ENCODE data around the gene GTPBP3. TPM values are rescaled to one million over a fixed set of nuclear protein-coding genes. Genes with fewer than 3 reads are reported as not detected.
A peak's percentile ranks its signal among the peaks of the same experiment; 100 is the strongest.

GTPBP3 gene
- total and polyA plus RNA-seq, 9 of the 15 experiments (the other 6 are each of a cell fraction or from before 2014, with no cell fraction given): 4.9 to 124 (median 22.6) TPM

DNA sequence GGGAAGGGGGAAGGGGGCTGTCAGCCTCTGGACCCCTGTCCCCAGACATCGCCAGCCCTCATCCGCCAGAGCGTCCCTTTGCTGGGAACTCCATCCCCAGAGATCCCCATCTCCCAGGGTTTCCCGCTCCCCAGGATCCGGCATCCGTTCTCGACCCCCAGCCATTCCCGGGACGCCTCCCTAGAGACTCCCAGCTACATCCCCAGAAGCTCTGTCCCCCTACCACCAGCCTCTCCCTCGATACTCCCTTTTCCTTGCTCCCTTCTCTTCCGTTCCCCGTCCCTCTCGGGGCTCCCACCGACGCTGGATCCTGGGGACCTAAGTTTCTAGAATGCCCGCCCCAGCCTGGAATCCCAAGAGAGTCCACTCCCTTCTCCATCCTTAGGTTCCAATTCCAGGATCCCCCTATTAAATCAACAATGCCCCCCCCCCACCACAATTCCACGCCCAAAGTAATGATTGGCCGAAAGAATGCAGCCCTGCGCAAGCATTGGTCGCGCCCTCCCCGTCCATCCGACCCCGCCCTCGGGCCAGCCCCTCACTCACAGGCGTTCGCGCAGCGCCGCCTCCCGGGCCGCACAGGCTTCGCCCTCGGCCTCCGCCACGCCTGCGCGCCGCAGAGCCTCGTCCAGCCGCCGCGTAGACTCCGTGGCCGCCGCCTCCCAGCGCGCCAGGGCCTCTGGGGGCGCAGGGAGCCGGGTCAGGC lies 53.5 kb downstream of the GTPBP3 start (continued):
- TF ChIP-seq, protein P1, sequence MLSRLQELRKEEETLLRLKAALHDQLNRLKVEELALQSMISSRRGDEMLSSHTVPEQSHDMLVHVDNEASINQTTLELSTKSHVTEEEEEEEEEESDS (CRISPR knock-in tag; IDR thresholded peaks at IDR 0.05): no peak
- TF ChIP-seq, protein P2, sequence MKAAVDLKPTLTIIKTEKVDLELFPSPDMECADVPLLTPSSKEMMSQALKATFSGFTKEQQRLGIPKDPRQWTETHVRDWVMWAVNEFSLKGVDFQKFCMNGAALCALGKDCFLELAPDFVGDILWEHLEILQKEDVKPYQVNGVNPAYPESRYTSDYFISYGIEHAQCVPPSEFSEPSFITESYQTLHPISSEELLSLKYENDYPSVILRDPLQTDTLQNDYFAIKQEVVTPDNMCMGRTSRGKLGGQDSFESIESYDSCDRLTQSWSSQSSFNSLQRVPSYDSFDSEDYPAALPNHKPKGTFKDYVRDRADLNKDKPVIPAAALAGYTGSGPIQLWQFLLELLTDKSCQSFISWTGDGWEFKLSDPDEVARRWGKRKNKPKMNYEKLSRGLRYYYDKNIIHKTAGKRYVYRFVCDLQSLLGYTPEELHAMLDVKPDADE (conservative IDR thresholded peaks at IDR 0.05; ENCODE audit: control insufficient read depth, low read depth, low read length): no peak; the same call in 1 of the 2 replicates
- TF ChIP-seq FOS (IDR thresholded peaks at IDR 0.05; ENCODE audit: extremely low read depth, insufficient read length): peak; percentile 68
- no peak for TF ChIP-seq ZNF76 (CRISPR knock-in tag; IDR thresholded peaks at IDR 0.05; ENCODE audit: borderline replicate concordance)
- TF ChIP-seq HMG20B (CRISPR knock-in tag; IDR thresholded peaks at IDR 0.05): no peak
- TF ChIP-seq, protein P3, sequence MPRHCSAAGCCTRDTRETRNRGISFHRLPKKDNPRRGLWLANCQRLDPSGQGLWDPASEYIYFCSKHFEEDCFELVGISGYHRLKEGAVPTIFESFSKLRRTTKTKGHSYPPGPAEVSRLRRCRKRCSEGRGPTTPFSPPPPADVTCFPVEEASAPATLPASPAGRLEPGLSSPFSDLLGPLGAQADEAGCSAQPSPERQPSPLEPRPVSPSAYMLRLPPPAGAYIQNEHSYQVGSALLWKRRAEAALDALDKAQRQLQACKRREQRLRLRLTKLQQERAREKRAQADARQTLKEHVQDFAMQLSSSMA (CRISPR knock-in tag; IDR thresholded peaks at IDR 0.05): no peak
- no peak for TF ChIP-seq DDX20 (tag; IDR thresholded peaks at IDR 0.05; ENCODE audit: low read depth)
- no peak for TF ChIP-seq SAFB2 (IDR thresholded peaks at IDR 0.05; ENCODE audit: borderline replicate concordance, low read depth, low read length, severe bottlenecking)
- TF ChIP-seq ZNF311 (CRISPR knock-in tag; IDR thresholded peaks at IDR 0.05): no peak
- TF ChIP-seq, protein P4, sequence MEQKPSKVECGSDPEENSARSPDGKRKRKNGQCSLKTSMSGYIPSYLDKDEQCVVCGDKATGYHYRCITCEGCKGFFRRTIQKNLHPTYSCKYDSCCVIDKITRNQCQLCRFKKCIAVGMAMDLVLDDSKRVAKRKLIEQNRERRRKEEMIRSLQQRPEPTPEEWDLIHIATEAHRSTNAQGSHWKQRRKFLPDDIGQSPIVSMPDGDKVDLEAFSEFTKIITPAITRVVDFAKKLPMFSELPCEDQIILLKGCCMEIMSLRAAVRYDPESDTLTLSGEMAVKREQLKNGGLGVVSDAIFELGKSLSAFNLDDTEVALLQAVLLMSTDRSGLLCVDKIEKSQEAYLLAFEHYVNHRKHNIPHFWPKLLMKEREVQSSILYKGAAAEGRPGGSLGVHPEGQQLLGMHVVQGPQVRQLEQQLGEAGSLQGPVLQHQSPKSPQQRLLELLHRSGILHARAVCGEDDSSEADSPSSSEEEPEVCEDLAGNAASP (IDR thresholded peaks at IDR 0.05): no peak
- TF ChIP-seq BMI1 (IDR thresholded peaks at IDR 0.05; ENCODE audit: low read length): no peak
- TF ChIP-seq, protein P5, sequence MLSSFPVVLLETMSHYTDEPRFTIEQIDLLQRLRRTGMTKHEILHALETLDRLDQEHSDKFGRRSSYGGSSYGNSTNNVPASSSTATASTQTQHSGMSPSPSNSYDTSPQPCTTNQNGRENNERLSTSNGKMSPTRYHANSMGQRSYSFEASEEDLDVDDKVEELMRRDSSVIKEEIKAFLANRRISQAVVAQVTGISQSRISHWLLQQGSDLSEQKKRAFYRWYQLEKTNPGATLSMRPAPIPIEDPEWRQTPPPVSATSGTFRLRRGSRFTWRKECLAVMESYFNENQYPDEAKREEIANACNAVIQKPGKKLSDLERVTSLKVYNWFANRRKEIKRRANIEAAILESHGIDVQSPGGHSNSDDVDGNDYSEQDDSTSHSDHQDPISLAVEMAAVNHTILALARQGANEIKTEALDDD (IDR thresholded peaks at IDR 0.05): no peak
- TF ChIP-seq, protein P6, sequence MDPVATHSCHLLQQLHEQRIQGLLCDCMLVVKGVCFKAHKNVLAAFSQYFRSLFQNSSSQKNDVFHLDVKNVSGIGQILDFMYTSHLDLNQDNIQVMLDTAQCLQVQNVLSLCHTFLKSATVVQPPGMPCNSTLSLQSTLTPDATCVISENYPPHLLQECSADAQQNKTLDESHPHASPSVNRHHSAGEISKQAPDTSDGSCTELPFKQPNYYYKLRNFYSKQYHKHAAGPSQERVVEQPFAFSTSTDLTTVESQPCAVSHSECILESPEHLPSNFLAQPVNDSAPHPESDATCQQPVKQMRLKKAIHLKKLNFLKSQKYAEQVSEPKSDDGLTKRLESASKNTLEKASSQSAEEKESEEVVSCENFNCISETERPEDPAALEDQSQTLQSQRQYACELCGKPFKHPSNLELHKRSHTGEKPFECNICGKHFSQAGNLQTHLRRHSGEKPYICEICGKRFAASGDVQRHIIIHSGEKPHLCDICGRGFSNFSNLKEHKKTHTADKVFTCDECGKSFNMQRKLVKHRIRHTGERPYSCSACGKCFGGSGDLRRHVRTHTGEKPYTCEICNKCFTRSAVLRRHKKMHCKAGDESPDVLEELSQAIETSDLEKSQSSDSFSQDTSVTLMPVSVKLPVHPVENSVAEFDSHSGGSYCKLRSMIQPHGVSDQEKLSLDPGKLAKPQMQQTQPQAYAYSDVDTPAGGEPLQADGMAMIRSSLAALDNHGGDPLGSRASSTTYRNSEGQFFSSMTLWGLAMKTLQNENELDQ (CRISPR knock-in tag; IDR thresholded peaks at IDR 0.05; ENCODE audit: borderline replicate concordance): no peak
- no peak for TF ChIP-seq MTF1 (CRISPR knock-in tag; IDR thresholded peaks at IDR 0.05; ENCODE audit: borderline replicate concordance)
- TF ChIP-seq, protein P7, sequence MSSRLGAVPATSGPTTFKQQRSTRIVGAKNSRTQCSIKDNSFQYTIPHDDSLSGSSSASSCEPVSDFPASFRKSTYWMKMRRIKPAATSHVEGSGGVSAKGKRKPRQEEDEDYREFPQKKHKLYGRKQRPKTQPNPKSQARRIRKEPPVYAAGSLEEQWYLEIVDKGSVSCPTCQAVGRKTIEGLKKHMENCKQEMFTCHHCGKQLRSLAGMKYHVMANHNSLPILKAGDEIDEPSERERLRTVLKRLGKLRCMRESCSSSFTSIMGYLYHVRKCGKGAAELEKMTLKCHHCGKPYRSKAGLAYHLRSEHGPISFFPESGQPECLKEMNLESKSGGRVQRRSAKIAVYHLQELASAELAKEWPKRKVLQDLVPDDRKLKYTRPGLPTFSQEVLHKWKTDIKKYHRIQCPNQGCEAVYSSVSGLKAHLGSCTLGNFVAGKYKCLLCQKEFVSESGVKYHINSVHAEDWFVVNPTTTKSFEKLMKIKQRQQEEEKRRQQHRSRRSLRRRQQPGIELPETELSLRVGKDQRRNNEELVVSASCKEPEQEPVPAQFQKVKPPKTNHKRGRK (tag; IDR thresholded peaks at IDR 0.05): no peak
- TF ChIP-seq ZFP1 (CRISPR knock-in tag; IDR thresholded peaks at IDR 0.05): no peak
- TF ChIP-seq MYBL2 (IDR thresholded peaks at IDR 0.05; ENCODE audit: low read depth): no peak
- TF ChIP-seq MYBL2 (CRISPR knock-in tag; IDR thresholded peaks at IDR 0.05; ENCODE audit: borderline replicate concordance): no peak
- TF ChIP-seq SRSF7 (optimal IDR thresholded peaks at IDR 0.05; ENCODE audit: low read depth, low read length): no peak
